ENCODE measurements around the gene GGCX.

- no peak for TF ChIP-seq POLR2A (IDR thresholded peaks at IDR 0.05; ENCODE audit: low read depth, low read length)
- no peak for TF ChIP-seq POLR2AphosphoS5 (IDR thresholded peaks at IDR 0.05; ENCODE audit: low read depth, low read length)
- no peak for TF ChIP-seq TAF1 (IDR thresholded peaks at IDR 0.05; ENCODE audit: borderline replicate concordance, low read depth, low read length)
Observed at GRCh38 chr2:85577063-85577385, 15.7 kb upstream of the GGCX start.
